ENCODE results near the gene B4GALNT2.
"Not testable (repeated sequence)": the region's sequence is repeated elsewhere in the genome, so short reads cannot be mapped to it uniquely, and the experiment has no call there.

The B4GALNT2 gene

DNA sequence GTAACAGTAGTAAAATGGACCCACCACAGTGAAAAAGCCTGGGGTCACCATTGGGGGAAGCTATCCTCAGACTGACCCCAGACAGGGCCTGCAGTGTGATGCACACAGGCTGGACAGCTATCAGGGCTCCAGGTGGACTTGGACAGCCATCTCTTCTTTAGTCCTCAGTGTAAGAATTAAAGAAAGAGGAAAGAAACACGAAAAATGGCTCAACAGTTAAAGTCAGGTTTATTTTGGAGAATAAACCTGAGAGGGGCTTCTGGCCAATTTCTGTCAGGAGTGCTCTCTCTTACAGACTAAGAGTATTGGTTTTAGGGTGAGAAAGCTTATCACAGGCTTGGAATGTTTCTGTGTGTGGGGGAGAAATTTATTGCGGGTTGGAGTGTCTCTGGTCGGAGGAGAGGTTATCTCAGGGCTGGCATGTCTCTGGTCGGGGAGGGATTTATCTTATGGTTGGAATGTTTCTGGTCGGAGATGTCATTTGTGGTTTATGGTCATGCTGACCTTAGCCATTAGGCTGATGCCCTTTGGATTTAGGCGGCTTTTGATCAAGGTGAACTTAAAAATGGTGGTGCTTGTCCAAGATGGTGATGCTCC, 10.8 kb upstream of the B4GALNT2 start:
- no peak for DNase-seq

DNA sequence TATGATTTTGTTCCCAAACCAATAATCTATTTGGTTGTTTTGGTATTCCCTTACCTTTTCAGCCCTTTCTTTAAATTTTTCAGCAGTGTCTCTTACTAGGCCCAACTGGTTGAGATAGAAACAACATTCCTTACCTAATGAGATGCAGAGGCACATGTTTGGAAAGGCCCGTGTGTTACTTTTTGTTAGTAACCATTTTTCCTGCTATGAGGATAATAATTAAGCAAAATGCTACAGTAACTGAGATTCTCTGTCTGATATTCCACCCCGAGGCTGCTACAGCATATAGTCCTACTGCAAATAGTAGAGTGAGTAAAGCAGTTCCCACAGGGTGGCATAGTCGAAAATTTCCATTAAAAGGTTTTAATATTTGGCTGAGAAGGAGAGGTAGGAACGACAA, 10.0 kb upstream of the B4GALNT2 start:
- DNase-seq = no peak

DNA sequence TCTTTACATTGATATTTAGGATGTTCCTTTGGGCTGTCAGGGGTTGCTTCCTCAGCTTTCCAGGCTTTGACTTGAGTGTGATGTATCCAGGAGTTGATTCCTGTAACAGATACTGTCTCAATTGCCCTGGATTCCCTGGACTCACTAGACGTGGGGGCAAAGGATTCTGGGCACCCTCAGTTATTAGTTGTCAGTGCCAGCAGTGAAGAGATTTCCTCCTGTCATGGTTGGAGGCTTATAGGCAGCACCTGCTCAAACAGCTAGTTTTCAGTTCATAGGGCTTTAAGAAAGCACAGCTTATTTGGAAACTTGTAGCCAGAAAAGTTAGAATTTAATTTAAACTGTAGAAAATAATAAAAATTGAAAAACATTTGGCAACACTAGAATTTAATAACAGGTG, 9.5 kb upstream of the B4GALNT2 start:
- DNase-seq = no peak

DNA sequence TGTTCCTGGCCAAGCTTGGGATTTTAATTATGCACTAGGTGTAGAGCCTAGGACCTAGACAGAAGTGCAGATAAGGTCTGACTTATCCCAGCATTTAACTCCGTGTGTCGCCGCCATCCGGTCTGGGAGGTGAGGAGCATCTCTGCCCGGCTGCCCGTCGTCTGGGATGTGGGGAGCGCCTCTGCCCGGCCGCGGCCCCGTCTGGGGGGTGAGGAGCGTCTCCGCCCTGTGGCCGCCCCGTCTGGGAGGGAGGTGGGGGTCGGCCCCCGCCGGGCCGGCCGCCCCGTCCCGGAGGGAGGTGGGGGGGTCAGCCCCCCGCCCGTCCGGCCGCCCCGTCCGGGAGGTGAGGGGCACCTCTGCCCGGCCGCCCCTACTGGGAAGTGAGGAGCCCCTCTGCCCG, 7.1 kb upstream of the B4GALNT2 start:
- DNase-seq = no peak

GRCh38 chr17:49126183-49126859, 6.2 kb upstream of the B4GALNT2 start:
- not testable (repeated sequence) for DNase-seq

DNA sequence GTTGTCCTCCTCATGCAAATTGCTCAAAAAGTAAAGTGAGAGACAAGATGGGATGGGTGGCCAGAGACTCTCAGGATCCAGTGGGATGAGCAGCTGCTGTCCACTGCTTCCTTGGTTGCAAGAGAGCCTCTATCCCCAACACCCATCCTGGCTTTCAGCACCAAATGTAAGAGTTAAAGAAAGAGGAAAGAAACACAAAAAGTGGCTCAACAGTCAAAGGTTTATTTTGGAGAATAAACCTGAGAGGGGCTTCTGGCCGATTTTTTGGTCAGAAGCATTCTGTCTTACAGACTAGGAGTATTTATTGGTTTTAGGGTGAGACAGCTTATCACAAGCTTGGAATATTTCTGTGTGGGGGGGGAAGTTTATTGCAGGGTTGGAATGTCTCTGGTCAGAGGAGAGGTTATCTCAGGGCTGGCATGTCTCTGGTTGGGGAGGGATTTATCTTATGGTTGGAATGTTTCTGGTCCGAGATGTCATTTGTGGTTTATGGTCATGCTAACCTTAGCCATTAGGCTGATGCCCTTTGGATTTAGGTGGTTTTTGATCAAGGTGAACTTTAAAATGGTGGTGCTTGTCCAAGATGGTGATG, 3.1 kb upstream of the B4GALNT2 start:
- DNase-seq = not testable (repeated sequence)

GRCh38 chr17:49130891-49131290, 1.7 kb upstream of the B4GALNT2 start:
- DNase-seq = no peak

DNA sequence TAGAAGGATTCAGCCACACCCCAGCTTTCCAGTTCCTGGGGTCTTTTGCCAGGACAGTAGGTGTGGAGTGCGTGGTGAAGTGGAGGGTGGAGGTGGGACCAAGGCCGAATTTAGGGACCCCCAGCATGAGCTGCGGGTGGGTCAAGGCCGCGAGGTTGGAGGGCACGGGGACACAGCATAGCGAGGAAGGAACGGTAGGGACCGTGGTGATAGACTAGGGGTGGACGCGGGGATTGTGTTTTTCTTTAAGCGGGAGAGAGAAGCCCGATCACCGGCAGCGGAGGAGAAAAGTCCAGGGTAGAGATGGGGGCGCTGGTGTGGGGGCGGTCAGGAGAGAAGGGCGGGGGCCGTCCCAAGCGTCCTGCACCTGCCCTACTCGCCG, 261 bp upstream of the B4GALNT2 start:
- no peak for DNase-seq

GRCh38 chr17:49136335-49136734, 3.8 kb downstream of the B4GALNT2 start:
- no peak for DNase-seq

GRCh38 chr17:49145654-49146053, 13.1 kb downstream of the B4GALNT2 start:
- DNase-seq = not testable (repeated sequence)

GRCh38 chr17:49146620-49147306, 14.2 kb downstream of the B4GALNT2 start:
- DNase-seq = no peak

DNA sequence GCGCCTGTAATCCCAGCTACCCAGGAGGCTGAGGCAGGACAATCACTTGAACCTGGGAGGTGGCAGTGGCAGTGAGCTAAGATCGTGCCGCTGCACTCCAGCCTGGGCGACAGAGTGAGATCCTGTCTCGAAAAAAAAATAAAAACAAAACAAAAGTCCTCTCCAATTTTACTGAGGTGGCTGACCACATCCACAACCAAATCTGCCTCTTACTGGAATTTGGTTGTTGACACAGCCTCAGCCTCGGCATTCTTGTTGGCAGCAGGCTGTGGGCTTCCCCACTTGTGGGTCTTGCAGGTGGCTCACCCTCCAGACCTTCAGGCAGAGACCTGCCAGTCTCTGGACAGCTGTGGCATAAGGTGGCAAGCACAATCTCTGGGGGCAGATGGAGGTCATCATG, 15.6 kb downstream of the B4GALNT2 start:
- DNase-seq = no peak

GRCh38 chr17:49151996-49152395, 19.4 kb downstream of the B4GALNT2 start:
- no peak for DNase-seq

DNA sequence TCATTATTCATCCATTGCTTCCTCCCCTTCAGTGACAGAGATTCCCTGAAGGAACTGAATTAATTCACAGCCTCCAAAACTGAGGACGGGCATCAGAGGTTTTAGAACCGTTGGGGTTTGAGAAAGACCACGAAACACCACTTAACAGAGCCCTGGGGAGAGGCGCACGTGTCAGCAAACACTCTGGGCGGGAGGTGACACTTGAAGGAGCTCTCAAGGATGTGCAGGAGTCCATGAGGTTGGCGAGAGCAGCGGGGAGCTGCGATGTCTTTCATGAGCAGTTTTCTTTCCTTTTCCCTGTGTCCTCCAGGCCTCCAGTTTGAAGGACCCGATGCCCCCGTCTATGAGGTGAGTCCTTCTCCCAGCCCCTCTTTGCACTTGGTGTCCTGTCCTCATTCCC, 23.7 kb downstream of the B4GALNT2 start:
- DNase-seq = no peak

- no peak for DNase-seq
Measured at GRCh38 chr17:49157784-49158183, 25.2 kb downstream of the B4GALNT2 start.

GRCh38 chr17:49162866-49163265, 30.3 kb downstream of the B4GALNT2 start:
- DNase-seq = no peak

GRCh38 chr17:49165143-49165542, 32.6 kb downstream of the B4GALNT2 start:
- no peak for DNase-seq

DNA sequence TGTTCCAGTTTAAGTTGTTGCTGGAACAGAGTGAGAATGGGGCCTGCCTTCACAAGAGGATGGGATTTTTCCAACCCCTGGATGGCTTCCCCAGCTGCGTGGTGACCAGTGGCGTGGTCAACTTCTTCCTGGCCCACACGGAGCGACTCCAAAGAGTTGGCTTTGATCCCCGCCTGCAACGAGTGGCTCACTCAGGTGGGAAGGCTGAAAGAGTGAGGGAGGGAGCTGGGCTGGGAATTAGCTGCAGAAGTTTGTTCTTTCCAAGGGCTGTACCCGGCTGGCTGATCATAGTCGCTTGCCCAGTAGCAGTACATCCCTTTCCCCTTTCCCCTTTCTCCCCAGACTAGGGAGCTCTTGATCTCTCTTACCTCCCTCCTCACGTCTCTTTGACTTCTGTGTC, 36.1 kb downstream of the B4GALNT2 start:
- DNase-seq = no peak

DNA sequence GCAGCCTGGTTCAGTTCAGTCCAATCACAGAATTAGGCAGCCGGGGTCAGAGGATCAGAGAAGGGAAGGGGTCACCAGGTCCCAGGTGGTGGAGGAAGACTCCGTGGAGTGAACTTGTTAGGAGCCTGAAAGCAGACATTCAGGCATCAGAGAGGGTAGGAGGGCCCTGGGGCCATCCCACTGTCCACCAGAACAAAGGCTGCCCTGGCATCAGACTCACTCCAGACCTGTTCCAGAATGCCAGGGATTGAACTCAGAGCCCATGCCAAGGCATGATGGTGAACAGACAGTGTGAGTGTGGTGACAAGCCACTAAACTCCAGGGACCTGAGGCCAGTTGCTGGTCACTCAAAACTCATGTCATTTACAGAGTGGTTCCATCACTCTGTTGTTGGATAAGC, 37.6 kb downstream of the B4GALNT2 start:
- DNase-seq = no peak

- DNase-seq = not testable (repeated sequence)
Measured at GRCh38 chr17:49170711-49171110, 38.1 kb downstream of the B4GALNT2 start.

- not testable (repeated sequence) for DNase-seq
Measured at GRCh38 chr17:49175978-49176377, 43.4 kb downstream of the B4GALNT2 start.

DNA sequence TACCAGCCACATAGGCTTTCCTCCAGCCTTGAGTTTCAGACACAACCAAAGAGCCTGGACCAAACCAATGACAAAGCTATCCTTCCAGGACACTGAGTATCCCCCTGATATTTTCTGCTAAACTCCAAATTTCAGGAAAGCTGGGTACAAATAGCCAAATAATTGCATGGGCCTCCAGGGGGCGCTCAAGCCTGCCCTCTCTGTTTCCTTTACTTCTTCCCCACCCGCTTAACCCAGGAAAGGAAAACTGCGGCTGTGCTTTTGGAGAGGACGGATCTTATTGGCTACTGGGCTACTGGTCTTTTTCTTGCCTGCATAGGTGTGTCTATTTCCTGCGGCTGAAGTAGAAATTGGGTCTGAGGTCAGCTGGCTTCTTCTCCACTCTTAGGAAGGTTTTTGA, 47.7 kb downstream of the B4GALNT2 start:
- peak; percentile 34 for DNase-seq

DNA sequence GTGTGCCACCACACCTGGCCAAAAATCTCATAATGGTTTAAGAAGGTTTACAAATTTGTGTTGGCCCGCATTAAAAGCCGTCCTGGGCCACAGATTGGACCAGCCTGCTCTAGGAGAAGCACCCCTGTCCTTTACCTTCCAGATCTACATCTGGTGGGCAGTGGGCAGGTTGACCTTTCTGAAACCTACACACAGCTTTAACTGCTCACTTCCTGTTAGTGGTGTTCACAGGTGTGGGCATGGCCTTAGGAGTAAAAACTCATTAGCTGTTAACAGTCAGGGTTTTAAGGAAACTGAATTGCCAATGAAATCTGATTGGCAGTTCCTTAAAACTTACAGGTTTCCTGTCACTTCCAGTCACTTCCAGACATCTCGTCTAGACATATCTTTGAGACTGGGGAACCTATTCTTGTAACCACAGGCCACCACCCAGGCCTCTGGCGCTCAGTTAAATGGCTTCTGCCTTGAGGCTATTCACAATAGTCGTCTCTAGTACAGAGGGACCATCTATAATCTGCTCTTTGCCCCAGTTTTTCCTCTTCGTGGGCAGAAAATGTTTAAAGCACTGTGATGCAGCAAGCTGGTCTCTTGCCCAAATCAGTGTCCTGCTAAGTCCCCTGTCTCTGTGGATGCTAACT, 48.5 kb downstream of the B4GALNT2 start:
- DNase-seq = no peak

GRCh38 chr17:49183341-49183740, 50.8 kb downstream of the B4GALNT2 start:
- DNase-seq = no peak

All from MV-4-11 (cell line).